Measurements from ENCODE around the gene STIP1. TPM values are rescaled to one million over a fixed set of nuclear protein-coding genes. Genes with fewer than 3 reads are reported as not detected.

Gene STIP1
- total and polyA plus RNA-seq, 2 of the 8 experiments (the other 6 are each of a cell fraction or from before 2014, with no cell fraction given), result 140 to 329 TPM

DNA sequence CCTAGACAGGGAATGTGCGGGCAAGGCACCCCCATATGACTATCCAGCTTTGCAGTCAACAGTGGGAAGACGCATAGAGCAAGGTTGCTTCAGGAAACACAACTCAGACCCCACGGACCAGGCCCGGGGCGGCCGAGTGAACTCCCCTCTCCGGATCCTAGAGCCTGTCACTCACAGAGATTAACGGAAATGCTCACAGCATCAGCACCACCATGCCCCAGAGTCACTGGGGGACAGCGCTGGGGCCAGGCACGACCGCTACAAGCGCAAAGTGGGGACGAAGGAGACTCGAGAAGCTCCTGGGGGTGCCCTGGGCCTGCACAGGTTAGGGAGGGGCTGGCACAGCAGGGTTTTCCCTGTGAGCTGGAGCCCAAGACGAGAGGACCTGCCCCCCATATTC, 35.9 kb upstream of the STIP1 start (continued):
- no peak for TF ChIP-seq SP2 (IDR thresholded peaks at IDR 0.05; ENCODE audit: low read length)
- no peak for TF ChIP-seq CHD1 (IDR thresholded peaks at IDR 0.05; ENCODE audit: low read depth, low read length)
- TF ChIP-seq CTBP2 (IDR thresholded peaks at IDR 0.05; ENCODE audit: borderline replicate concordance, insufficient read depth, insufficient read length, low read length), result no peak
- TF ChIP-seq MAFK (IDR thresholded peaks at IDR 0.05; ENCODE audit: low read depth, low read length), result no peak
- TF ChIP-seq PHF8 (conservative IDR thresholded peaks at IDR 0.05; ENCODE audit: low read depth, low read length), result no peak
- no peak for TF ChIP-seq YY1 (IDR thresholded peaks at IDR 0.05; ENCODE audit: low read depth, low read length)

Measured in H1 (cell line).